GM12891 (cell line): ENCODE data around the gene PPP1R15B.

Experiments used
- DNase-seq: peaks from one replicate; pipeline ENCODE4 v3.0.0; 2011; ENCODE audit warnings: low spot score; ENCODE audit not compliant: insufficient read length
- FAIRE-seq: peaks from 2 replicates; lab custom pipeline; 2011; peaks lifted over from hg19 to GRCh38; lab: Jason Lieb, UNC
- PAX5 ChIP-seq: IDR thresholded peaks from 2 replicates; pipeline ENCODE4 v1.6.1; 2011; ENCODE audit warnings: low read length, moderate library complexity, mild to moderate bottlenecking; ENCODE audit not compliant: insufficient read depth, severe bottlenecking
- POLR2A ChIP-seq: IDR thresholded peaks from 2 replicates; pipeline ENCODE4 v1.6.1; 2011; ENCODE audit warnings: low read depth, low read length, control low read depth
- POLR2AphosphoS5 ChIP-seq: IDR thresholded peaks from 2 replicates; pipeline ENCODE4 v1.6.1; 2011; ENCODE audit warnings: low read depth, low read length, control low read depth
- POU2F2 ChIP-seq: IDR thresholded peaks from 2 replicates; pipeline ENCODE4 v1.6.1; 2011; ENCODE audit warnings: low read depth, mild to moderate bottlenecking, control low read depth, low read length, moderate library complexity
- SPI1 ChIP-seq: IDR thresholded peaks from 2 replicates; pipeline ENCODE4 v1.6.1; 2011; ENCODE audit warnings: low read depth, low read length, control low read depth
- TAF1 ChIP-seq: IDR thresholded peaks from 2 replicates; pipeline ENCODE4 v1.6.1; 2011; ENCODE audit warnings: low read depth, low read length, control low read depth

The PPP1R15B gene

GRCh38 chr1:204384636-204385352, 26.8 kb downstream of the PPP1R15B start:
- FAIRE-seq: no peak
- no peak for TF ChIP-seq TAF1
- DNase-seq: no peak

GRCh38 chr1:204383163-204383904, 28.3 kb downstream of the PPP1R15B start:
- FAIRE-seq: no peak
- no peak for TF ChIP-seq POU2F2
- no peak for TF ChIP-seq TAF1
- TF ChIP-seq SPI1: no peak
- no peak for TF ChIP-seq PAX5
- TF ChIP-seq POLR2A: no peak
- no peak for TF ChIP-seq POLR2AphosphoS5
- no peak for DNase-seq

- no peak for DNase-seq
- no peak for FAIRE-seq
- TF ChIP-seq PAX5: no peak
- TF ChIP-seq POU2F2: no peak
- TF ChIP-seq SPI1: no peak
- no peak for TF ChIP-seq POLR2A
- no peak for TF ChIP-seq POLR2AphosphoS5
- no peak for TF ChIP-seq TAF1
Observed at GRCh38 chr1:204382714-204383083, 28.9 kb downstream of the PPP1R15B start.

DNA sequence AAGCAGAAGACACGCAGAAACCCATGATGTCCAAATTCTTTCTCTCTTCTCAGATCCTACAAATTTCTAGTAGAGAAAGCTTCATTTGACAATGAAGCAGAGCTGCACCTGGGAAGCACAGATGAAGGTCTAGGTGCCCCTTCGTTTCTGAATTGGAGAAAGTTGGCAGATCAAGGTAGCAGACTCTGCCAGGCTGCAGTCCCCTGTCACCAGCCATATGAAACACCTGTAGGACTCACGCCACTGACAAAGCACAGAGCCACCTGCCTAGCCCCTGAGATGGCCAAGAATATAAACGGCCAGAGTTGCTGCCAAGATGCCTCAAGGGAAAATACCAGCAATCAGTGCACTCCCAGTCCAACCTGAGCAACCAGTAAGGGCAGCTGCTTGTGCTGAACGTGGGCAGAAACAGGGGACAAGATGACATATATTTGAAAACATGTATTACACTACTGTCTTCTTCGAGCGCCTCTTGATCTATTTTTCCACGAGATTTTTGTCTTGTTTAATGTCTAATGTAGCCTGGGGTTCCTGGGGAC, 31.3 kb downstream of the PPP1R15B start:
- FAIRE-seq (no peak), DNase-seq (no peak)
- TF ChIP-seq TAF1: no peak
- TF ChIP-seq PAX5: no peak
- no peak for TF ChIP-seq POU2F2

GRCh38 chr1:204377800-204378668, 33.6 kb downstream of the PPP1R15B start:
- DNase-seq: no peak
- peak; percentile 75 for FAIRE-seq
- TF ChIP-seq POU2F2 (no peak), TAF1 (no peak), PAX5 (peak; percentile 74), POLR2A (no peak), POLR2AphosphoS5 (no peak), SPI1 (peak; percentile 94)

DNA sequence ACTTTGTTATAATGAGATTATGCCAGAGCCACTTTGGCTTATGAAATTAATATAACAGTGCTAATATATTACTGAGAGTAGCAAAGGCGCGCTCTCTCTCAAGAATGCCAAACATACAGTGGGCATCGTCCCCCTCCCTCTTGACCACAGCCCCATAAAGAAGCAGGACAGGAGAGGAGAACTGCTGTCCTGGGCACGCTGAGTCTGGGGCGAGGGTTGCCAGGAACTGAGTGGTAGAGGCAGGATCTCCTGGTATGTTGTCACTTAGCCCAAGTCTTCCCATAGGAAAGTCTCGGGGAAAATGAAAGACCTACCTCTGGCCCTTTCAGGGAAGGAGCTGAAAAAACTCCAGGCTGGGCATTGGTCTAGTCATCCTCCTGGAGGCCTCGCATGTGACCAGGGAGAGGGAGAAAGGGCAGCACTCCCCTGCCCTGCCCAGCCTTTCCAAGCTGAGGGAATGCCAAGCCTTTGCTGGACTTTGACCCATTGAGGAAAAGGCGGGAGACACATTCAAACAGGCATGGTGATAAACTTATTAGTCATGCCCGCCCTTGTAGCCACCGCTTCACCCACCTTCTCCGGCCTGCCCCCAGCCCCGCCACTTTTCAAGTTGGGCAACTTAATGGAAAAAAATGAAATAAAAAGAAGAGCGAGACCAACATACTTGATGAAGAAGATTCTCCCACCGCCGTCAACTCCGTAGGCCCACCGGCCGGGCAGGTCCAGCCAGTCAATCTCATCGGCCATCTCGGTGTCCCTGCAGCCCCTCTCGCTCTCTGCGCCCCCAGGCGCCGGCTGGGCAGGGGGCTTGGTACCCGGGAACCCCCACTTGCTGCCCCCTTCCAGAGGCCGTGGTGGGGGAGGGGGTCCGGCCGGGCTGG, 34.5 kb downstream of the PPP1R15B start:
- no peak for TF ChIP-seq SPI1
- no peak for TF ChIP-seq POLR2AphosphoS5
- TF ChIP-seq POLR2A: no peak
- TF ChIP-seq TAF1: no peak
- TF ChIP-seq PAX5: no peak
- TF ChIP-seq POU2F2: no peak
- FAIRE-seq (no peak), DNase-seq (no peak)

DNA sequence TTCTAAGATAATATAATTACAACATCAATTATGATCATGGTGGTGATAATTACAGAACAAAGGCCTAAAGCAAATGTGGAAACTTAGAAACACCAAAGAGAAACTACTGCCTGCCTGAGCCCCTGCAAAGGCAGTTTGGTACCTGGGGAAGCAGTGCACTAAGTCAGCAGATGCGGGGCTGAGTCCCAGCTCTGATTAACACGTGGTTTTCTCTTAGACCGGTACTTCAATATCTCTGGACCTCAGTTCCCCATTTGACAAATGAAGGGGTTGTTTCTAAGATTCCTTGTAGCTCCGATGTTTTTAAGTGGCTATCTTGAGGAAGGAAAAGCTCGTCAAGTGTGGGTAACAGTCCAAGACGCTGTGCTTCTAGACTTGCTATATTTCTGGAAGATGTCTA, 35.2 kb downstream of the PPP1R15B start:
- FAIRE-seq: no peak
- DNase-seq: no peak
- no peak for TF ChIP-seq POU2F2
- no peak for TF ChIP-seq PAX5
- no peak for TF ChIP-seq TAF1
- TF ChIP-seq POLR2A: no peak
- TF ChIP-seq SPI1: peak; percentile 10; the same call in 1 of the 2 replicates

DNA sequence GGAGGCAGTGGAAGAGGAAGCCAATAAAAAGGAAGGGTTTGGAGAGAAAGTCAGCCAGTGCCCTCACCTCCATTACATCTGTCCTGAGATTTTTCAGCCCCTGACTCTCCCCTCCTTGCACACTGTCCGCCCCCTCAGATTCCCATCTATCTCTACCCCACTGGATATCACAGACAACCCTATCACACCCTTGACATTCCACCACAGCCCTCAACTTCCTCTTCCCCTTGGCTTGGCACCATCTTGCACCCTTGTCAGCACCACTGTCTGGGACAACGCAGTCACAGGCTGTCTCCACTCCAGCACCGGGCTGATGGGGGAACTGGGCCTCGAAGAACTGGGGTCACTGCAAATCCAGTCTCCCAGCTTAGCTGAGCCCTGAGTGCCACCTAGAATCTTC, 37.7 kb downstream of the PPP1R15B start:
- no peak for TF ChIP-seq POLR2A
- TF ChIP-seq PAX5: no peak
- no peak for TF ChIP-seq POLR2AphosphoS5
- no peak for TF ChIP-seq TAF1
- no peak for TF ChIP-seq POU2F2
- TF ChIP-seq SPI1: no peak
- DNase-seq (no peak), FAIRE-seq (no peak)
